ENCODE results near the gene BOC.

BOC gene

DNA sequence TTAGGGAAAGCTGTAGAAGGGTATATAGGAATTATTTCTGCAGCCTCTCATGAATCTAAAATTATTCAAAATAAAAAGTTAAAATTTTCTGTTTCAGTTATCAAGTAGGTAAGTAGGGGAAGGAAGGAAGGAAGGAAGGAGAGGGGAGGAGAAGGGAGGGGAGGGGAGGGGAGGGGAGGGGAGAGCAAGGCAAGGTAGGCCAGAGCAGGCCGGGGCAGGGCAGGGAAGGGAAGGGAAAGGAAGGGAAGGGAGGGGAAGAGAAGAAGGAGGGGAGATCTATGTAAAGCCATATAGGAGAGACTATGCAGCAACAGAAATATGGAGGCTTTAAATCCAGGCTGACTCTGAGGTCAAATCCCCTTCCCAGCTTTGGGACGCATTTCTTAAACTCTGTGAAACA, 38.3 kb upstream of the BOC start:
- no peak for DNase-seq (ENCODE audit: insufficient read length)

DNA sequence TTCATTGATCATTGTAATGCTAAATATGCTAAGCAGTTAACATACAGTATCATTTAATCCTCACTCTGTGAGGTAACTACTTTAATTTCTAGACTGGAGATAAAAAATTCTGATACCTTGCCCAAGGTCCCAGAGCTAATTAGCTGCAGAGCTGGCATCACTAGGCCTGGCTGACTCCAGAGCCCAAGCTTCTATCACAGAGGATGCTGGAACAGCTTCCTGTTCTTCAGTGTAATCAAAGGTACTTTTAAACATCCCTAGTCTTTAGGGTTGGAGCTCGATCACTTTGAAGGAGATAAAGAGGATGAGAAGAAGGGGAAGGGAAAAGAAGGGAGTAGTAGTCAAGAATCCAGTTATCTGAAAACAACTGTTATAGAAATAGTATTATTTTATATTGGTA, 37.1 kb upstream of the BOC start:
- no peak for TF ChIP-seq POLR2A (IDR thresholded peaks at IDR 0.05; ENCODE audit: low read depth, low read length)
- TF ChIP-seq TAF1 (IDR thresholded peaks at IDR 0.05; ENCODE audit: borderline replicate concordance, low read depth, low read length) = no peak
- TF ChIP-seq POLR2AphosphoS5 (IDR thresholded peaks at IDR 0.05; ENCODE audit: low read depth, low read length) = no peak
- DNase-seq (ENCODE audit: insufficient read length) = no peak
- FAIRE-seq = no peak

More for the DNA sequence above, 38.3 kb upstream of the BOC start:
- FAIRE-seq = no peak
- no peak for TF ChIP-seq POLR2A (IDR thresholded peaks at IDR 0.05; ENCODE audit: low read depth, low read length)
- TF ChIP-seq POLR2AphosphoS5 (IDR thresholded peaks at IDR 0.05; ENCODE audit: low read depth, low read length) = no peak
- TF ChIP-seq TAF1 (IDR thresholded peaks at IDR 0.05; ENCODE audit: borderline replicate concordance, low read depth, low read length) = no peak

DNA sequence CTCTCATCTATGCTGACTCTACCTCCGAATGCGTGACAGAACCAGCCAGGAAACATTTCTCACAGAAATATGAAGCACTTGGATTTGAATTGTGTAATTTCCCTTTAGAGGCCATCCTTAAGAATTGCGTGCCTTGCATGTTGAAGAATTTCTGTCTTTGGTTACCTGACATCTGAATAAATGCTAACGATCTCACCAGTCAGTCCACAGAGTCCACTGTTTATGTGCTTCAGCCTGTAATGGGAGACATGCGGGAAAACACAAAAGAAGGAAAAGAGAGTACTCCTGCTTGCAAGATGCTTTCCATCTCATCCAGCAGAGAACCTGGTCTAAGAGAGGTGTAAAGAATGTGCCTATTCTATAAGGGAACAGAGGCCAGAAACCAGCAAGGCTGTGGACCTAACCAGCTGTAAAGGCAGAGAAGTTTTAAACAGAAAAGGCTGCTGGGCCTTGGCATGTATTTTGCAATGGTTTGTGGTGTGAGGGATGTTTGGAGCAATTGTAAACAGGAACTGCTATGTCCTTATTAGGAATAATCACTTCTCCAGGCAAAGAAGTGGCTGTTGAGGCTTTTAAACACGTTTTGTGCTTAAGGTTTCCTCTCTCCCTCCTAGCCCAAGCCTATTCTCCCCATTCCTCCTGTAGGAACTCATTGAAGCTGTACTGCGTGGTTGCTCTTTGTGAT, 36.4 kb upstream of the BOC start:
- DNase-seq (ENCODE audit: insufficient read length) (no peak), FAIRE-seq (no peak)
- TF ChIP-seq POLR2AphosphoS5 (IDR thresholded peaks at IDR 0.05; ENCODE audit: low read depth, low read length) (no peak), POLR2A (IDR thresholded peaks at IDR 0.05; ENCODE audit: low read depth, low read length) (no peak), TAF1 (IDR thresholded peaks at IDR 0.05; ENCODE audit: borderline replicate concordance, low read depth, low read length) (no peak)

DNA sequence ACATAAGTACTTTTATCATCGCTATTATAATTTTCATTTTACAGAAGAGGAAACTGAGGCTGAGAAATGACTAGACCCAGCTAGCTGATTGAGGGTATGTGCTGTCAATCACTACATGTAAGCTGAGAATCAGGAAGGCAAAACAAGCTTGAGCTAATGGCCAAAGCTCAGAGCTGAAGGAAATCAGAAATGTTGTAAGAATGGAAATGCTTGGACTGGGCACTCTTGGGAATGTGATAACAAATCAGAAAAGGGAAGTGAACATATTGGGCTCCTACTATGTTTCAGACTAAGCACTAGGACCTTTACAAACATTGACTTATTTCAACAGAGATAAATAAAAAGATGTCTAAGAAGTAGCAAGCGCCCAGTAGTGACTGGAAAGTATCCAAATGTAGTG, 33.8 kb upstream of the BOC start:
- DNase-seq (ENCODE audit: insufficient read length) = no peak
- TF ChIP-seq POLR2AphosphoS5 (IDR thresholded peaks at IDR 0.05; ENCODE audit: low read depth, low read length) (no peak), POLR2A (IDR thresholded peaks at IDR 0.05; ENCODE audit: low read depth, low read length) (no peak), TAF1 (IDR thresholded peaks at IDR 0.05; ENCODE audit: borderline replicate concordance, low read depth, low read length) (no peak)
- no peak for FAIRE-seq

DNA sequence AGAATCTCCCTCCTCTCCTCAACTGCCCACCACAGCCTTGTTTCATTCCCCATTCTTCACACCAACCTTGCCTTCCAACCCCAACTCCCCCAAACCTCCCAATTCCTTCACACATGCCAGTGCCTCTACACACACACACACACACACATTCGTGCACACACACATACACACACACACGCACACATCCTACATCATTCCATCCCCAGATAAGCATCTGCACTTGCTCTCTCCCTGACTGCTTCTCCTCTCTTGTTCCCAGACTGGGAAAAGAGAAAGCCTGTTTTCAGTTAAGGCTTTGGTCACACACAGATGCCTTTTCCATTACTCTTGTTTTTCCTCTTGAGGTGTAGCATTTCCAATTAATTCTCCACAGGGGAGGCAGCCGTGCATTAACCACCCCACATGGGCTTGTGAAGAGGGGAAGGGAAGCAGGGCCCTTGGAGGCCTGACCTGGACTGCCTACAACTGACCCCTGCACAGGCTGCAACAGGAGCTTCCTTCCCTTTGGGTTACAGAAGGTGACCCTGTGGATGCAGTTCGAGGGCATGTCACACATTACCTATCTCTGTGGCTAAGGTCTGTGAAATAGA, 32.0 kb upstream of the BOC start:
- DNase-seq (ENCODE audit: insufficient read length) = no peak
- FAIRE-seq = no peak
- TF ChIP-seq POLR2AphosphoS5 (IDR thresholded peaks at IDR 0.05; ENCODE audit: low read depth, low read length) = no peak
- no peak for TF ChIP-seq TAF1 (IDR thresholded peaks at IDR 0.05; ENCODE audit: borderline replicate concordance, low read depth, low read length)
- no peak for TF ChIP-seq POLR2A (IDR thresholded peaks at IDR 0.05; ENCODE audit: low read depth, low read length)

DNA sequence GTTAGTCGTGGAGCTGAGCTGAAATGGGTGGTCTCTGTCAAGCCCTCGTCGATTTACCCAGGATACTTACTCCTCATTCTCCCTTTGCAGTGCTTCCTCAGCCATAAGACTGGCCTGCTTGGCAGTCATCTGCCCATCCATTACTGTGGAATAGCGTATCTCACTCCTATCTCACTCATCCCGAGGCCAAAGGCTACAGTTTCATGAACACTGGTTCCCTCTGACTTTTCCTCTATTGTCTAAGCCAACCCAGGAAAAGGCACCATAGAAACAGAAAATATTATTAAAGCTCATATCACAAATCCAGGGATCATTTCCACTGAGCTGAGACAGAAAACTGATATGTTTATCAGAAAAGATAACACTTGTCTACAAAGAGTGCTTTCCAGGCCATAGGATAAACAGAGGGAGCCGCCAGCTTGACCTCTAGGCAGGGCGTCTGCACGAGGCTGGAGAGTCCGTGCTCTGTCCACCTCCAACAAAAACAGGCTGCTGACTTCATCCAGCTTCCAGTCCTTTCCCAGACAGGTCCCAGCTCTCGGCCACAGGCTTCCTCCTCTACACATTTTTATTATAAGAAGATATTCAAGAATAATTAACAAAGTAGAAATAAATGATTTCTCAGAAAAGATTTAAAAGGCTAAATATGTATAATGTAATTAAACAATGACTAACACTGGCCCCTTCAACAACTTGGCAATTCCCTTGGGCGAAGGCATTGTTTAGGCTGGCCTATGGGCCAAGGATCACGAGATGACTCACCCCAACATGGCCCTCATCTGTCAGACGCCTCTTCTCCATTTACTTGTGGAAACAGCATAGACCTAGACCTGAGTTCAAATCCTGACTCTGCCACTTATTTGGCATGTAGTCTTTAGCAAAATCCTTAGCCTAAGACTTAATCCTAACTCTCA, 27.4 kb upstream of the BOC start:
- no peak for FAIRE-seq
- no peak for DNase-seq (ENCODE audit: insufficient read length)

DNA sequence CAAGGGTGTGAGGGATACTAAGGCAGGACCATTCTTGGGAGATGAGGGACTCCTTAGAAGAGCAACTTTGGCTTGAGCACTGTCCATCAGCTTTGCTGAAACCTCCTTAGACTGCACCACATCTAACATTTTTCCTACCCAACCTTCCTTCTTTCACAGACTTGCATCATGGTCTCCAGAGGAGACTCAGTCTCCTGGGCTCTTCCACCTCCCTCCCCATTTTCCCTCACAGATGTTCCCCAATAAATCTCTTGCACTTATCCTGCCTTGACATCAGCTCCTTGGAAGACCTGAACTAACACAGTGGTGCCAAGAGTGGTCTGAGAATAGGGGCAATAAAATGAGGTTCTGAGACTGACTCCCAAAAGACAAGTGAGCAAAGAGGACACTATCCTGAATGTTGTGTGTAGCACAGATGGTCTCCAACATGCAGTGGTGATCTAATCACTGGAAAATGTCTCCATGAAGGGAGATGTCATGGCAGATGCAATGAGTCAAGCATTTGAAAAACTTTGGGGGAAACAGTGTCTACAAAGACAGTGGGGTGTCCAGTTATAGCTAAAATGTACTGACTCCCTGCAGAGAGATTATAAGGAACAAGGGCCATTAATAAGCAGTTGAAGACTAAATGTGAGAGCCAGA, 26.0 kb upstream of the BOC start:
- TF ChIP-seq TAF1 (IDR thresholded peaks at IDR 0.05; ENCODE audit: borderline replicate concordance, low read depth, low read length) (no peak), POLR2A (IDR thresholded peaks at IDR 0.05; ENCODE audit: low read depth, low read length) (no peak), POLR2AphosphoS5 (IDR thresholded peaks at IDR 0.05; ENCODE audit: low read depth, low read length) (no peak)
- FAIRE-seq = no peak

More for the DNA sequence above, 27.4 kb upstream of the BOC start:
- TF ChIP-seq POLR2AphosphoS5 (IDR thresholded peaks at IDR 0.05; ENCODE audit: low read depth, low read length) = no peak
- TF ChIP-seq TAF1 (IDR thresholded peaks at IDR 0.05; ENCODE audit: borderline replicate concordance, low read depth, low read length) = no peak
- TF ChIP-seq POLR2A (IDR thresholded peaks at IDR 0.05; ENCODE audit: low read depth, low read length) = no peak

DNA sequence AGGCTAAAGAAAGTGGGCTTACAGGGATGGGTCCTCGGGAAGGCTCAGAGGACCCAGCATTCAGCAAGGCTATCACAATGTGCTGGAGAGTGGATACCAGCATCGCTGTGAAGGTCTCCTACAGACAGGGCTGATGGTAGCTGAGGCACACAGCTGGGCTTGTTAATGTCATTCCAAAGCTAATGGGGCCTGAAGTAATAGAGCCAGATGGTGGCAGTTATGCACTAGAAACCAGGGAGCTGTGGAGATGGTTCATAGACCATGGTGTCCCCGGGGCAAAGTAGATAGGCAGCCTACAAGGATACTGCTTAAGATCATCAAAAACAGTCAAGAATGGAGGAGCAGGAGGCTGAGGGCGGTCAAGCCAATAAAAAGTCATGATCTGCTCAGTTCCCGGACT, 24.8 kb upstream of the BOC start:
- DNase-seq (ENCODE audit: insufficient read length) (no peak), FAIRE-seq (no peak)
- TF ChIP-seq TAF1 (IDR thresholded peaks at IDR 0.05; ENCODE audit: borderline replicate concordance, low read depth, low read length) (no peak), POLR2AphosphoS5 (IDR thresholded peaks at IDR 0.05; ENCODE audit: low read depth, low read length) (no peak), POLR2A (IDR thresholded peaks at IDR 0.05; ENCODE audit: low read depth, low read length) (no peak)

More for the DNA sequence above, 26.0 kb upstream of the BOC start:
- DNase-seq (ENCODE audit: insufficient read length) = no peak

DNA sequence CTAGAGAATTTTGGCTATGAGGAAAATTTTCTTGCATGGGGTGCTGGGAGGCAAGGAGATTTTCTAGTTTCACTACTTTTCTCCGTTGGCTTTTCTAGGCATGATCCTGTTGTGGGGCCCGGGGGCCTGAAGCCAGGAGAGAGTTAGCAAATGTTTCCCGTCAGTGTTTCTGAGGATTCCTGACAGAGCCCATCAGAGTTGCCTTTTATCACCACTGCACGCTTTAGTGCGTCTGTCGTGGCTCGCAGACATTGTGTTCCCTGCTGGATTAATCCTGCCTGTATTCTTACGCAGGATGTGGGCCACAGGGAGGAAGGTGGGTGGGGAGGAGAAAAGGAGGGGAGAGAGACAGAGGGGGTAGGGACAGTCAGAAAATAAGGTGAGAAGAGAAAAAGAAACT, 18.1 kb upstream of the BOC start:
- no peak for DNase-seq (ENCODE audit: insufficient read length)
- no peak for FAIRE-seq
- TF ChIP-seq POLR2A (IDR thresholded peaks at IDR 0.05; ENCODE audit: low read depth, low read length) (no peak), TAF1 (IDR thresholded peaks at IDR 0.05; ENCODE audit: borderline replicate concordance, low read depth, low read length) (no peak), POLR2AphosphoS5 (IDR thresholded peaks at IDR 0.05; ENCODE audit: low read depth, low read length) (no peak)

DNA sequence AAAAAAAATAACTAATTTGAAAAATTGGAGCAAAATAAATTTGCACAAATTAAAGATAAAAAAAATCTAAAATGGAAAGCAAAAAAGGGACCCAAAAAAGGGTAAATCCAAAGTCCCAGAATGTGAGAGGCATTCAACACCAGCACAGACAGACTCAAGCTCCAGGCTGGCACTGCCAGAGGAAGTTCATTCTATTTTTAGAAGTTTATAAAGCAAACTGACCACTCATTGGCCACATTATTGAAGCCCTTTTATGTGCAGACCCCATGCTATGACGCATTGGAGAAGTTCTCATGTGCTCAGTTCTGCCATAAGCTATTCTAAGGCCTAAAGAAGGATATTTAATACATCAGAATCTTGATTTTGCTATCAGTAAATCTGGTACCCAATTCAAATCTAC, 17.6 kb upstream of the BOC start:
- no peak for DNase-seq (ENCODE audit: insufficient read length)

DNA sequence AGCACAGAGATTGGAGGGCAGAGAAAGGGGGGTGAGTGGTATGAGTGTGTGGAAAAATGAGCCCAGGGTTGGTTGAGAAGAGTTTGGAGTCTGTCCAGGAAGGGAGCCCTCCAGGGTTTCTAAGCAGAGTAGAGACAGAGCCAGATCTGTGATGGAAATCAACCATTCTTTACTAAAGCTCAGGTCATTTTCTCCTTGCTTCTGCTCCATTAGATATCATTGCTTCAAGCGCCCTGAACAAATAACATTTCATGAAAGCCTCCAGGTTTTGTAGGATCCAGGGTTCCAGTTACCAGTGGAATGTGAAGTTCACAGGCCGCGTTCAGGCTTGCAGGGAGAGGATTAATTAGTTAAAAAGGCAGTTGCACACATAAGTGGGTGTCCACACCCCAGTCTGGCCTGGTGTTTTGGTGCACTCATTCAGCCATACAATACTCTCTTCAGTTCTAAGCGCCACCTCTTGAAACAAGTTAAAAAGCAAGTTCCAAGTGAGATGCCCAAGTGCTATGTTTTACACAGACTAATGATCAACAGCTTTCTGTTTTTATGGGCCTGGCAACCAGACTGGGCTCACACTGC, 16.4 kb upstream of the BOC start:
- DNase-seq (ENCODE audit: insufficient read length) (no peak), FAIRE-seq (no peak)
- TF ChIP-seq POLR2AphosphoS5 (IDR thresholded peaks at IDR 0.05; ENCODE audit: low read depth, low read length) = no peak
- TF ChIP-seq POLR2A (IDR thresholded peaks at IDR 0.05; ENCODE audit: low read depth, low read length) = no peak
- TF ChIP-seq TAF1 (IDR thresholded peaks at IDR 0.05; ENCODE audit: borderline replicate concordance, low read depth, low read length) = no peak

More for the DNA sequence above, 17.6 kb upstream of the BOC start:
- FAIRE-seq = no peak
- no peak for TF ChIP-seq TAF1 (IDR thresholded peaks at IDR 0.05; ENCODE audit: borderline replicate concordance, low read depth, low read length)
- TF ChIP-seq POLR2A (IDR thresholded peaks at IDR 0.05; ENCODE audit: low read depth, low read length) = no peak
- TF ChIP-seq POLR2AphosphoS5 (IDR thresholded peaks at IDR 0.05; ENCODE audit: low read depth, low read length) = no peak
